Right lobe of liver (tissue), 6 donors: ENCODE measurements around the gene OR2T35. TPM values are rescaled to one million over a fixed set of nuclear protein-coding genes. Genes with fewer than 3 reads are reported as not detected.
"Not testable (repeated sequence)": the region's sequence is repeated elsewhere in the genome, so short reads cannot be mapped to it uniquely, and the experiment has no call there.

ENCODE experiments used
- ATAC-seq, 4 donors: fragments of 200-7000 bp; cut with Tn5 transposase; one replicate each; pipeline ENCODE4 v1.9.1; 2020; ENCODE audit warnings: mild to moderate bottlenecking in 4 of 4, moderate library complexity in 4 of 4
- DNase-seq, 3 donors: peaks; one replicate each; pipeline ENCODE4 v3.0.0-alpha.2; 2020
- H3K27ac ChIP-seq, 3 donors: fragments of 200-600 bp; one replicate each; pipeline ENCODE4 v1.8.0; 2022
- H3K27me3 ChIP-seq, 2 donors: fragments of 200-600 bp; one replicate each; pipeline ENCODE4 v1.8.0; 2022
- H3K36me3 ChIP-seq, 4 donors: fragments of 200-600 bp; sonication (generic) in 1 of 4; one replicate each; pipeline versions ENCODE4 v1.5.1 to v1.8.0; 2017 to 2022; ENCODE audit warnings: control low read depth in 1 of 4
- H3K4me1 ChIP-seq, 4 donors: fragments of 200-600 bp; sonication (generic) in 1 of 4; one replicate each; pipeline versions ENCODE4 v1.5.1 to v1.8.0; 2017 to 2022; ENCODE audit warnings: control low read depth in 1 of 4
- H3K4me3 ChIP-seq, 3 donors: fragments of 200-600 bp; one replicate each; pipeline ENCODE4 v1.8.0; 2022
- H3K9me3 ChIP-seq, 4 donors: fragments of 200-600 bp; sonication (generic) in 1 of 4; one replicate each; pipeline versions ENCODE4 v1.5.1 to v1.8.0; 2017 to 2022; ENCODE audit warnings: control low read depth in 1 of 4
- CTCF ChIP-seq, 4 donors: fragments of 200-600 bp in 3 of 4; fragments of 450-650 bp in 1 of 4; IDR thresholded peaks; one replicate each; pipeline versions ENCODE4 v1.5.1 to v1.8.0; 2016 to 2022; ENCODE audit warnings: antibody characterized with exemption in 4 of 4, mild to moderate bottlenecking in 2 of 4
- POLR2A ChIP-seq: fragments of 450-650 bp; IDR thresholded peaks from one replicate; pipeline ENCODE4 v1.6.1; 2017; ENCODE audit warnings: antibody characterized with exemption, mild to moderate bottlenecking
- WGBS: methylation state at CpG from one replicate; pipeline ENCODE4 v1.1.6; 2018; ENCODE audit warnings: low coverage, low lambda C conversion rate; ENCODE audit not compliant: insufficient coverage; ENCODE audit errors: missing lambda C conversion rate; 5-methylcytosine and 5-hydroxymethylcytosine counted together
- intact Hi-C, 2 donors: fragments of 100-400 bp; cut with DNase I; formaldehyde crosslinking; loops; one replicate each; pipeline versions ENCODE4 v1.11.2 to v1.14.1; 2022
- total RNA-seq, 6 experiments: library from RNA; depleted of rRNA in 2 of 6; stranded (reverse); fragments of >200 nt in 2 of 6; fragmentation: NEBNext Ultra II Directional in 3 of 6; extraction: Animal tissue kit (Norgen Biotek cat#: 25700) in 3 of 6; gene quantifications; one replicate each; pipeline versions ENCODE4 v1.1.0 to v1.2.4, GENCODE V29; 2016 to 2023
- donor health status: DM: no; HTN: yes; CAD: no.
- donor health status: DM: no; HTN: no; CAD: no.
- donor health status: DM: no; HTN: no; CAD: no.
- donor health status: DM: no; HTN: yes; CAD: no.
- donor health status: DM: no; HTN: yes; CAD: no.

The OR2T35 gene
- total RNA-seq, 6 experiments from 2014 or later = not detected

DNA sequence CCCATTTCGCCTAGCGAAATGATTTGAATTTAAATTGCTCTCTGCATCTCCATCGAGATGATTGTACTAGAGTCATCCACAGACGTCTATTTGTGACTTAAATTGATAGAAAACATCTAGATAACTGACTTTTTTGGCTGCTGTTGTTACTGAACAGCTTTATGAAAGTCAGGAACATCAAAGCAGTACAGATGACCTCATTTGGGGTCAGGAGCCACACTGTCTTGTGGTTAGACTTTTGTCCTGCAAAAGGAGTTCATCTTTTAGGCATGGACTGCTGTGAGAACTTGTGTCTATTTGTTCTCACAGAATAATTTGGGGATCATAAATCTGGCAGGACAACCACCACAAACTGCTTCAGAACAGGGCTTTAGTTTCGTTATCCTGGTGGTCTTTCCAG is 5.4 kb downstream of the OR2T35 start:
- H3K9me3 ChIP-seq, H3K27ac ChIP-seq, H3K27me3 ChIP-seq, H3K36me3 ChIP-seq, H3K4me1 ChIP-seq, intact Hi-C loops, ATAC-seq, H3K4me3 ChIP-seq, DNase-seq: not testable (repeated sequence)
- no CpG with 5 or more reads among the region's 5 CpGs for WGBS

- H3K9me3 ChIP-seq, H3K4me3 ChIP-seq, ATAC-seq, DNase-seq, H3K27ac ChIP-seq, H3K27me3 ChIP-seq, intact Hi-C loops, H3K36me3 ChIP-seq, H3K4me1 ChIP-seq: not testable (repeated sequence)
- 16% methylated on average over 3 of the region's 5 CpGs for WGBS
Observed at GRCh38 chr1:248636612-248637011, 8.5 kb downstream of the OR2T35 start.

GRCh38 chr1:248634991-248635390 is 10.1 kb downstream of the OR2T35 start, which contains the start of gene OR2T11:
Gene OR2T11 (minus strand): TSS chr1:248635091. CDS start chr1:248627128, 7,963 bp downstream.
- H3K27me3 ChIP-seq, intact Hi-C loops, H3K36me3 ChIP-seq, DNase-seq, H3K9me3 ChIP-seq, H3K27ac ChIP-seq, H3K4me1 ChIP-seq, H3K4me3 ChIP-seq: not testable (repeated sequence)
- ATAC-seq = peak in 3 of 4 donors; percentile 32 to 33 (median 33)
- WGBS = no CpG with 5 or more reads among the region's 2 CpGs

DNA sequence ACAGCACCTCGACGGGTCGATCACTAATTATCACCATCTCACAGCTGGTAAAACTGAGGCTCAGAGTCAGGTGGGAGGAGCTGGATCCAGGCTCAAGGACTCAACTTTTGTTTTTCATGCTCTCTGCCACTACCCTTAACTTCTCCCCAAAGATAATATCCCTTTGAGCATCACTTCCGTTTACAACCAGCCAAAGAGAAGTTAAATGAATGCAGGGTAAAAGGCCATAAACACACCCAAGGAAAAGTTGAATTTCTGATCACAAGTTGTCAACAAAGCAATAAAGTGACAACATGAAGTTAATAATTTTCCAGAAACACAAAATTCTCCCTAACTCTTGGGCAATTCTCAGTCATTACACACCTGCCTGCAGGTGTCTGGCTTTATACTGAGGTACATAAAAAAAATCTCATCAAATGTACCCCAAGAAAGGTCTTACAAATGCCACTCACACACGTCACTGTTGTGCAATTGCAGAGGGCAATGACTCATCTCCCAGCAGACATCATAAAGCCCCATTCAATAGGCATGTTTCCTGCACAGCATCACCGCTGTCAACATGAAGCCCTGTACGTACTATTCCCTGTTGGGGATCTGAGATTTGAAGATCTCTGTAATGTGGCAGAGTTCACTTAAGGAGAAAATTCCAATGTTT is 13.6 kb downstream of the OR2T35 start:
- 68% methylated on average over 7 of the region's 7 CpGs for WGBS
- no peaks in the 10 kb centered on the region for H3K9me3 ChIP-seq
- no peak for TF ChIP-seq POLR2A
- TF ChIP-seq CTCF (IDR thresholded peaks at IDR 0.05) = no peak
- ATAC-seq (no peak), DNase-seq (no peak)
- no peaks in the 10 kb centered on the region for H3K27me3 ChIP-seq
- H3K4me1 ChIP-seq = no peaks in the 10 kb centered on the region
- no peaks in the 10 kb centered on the region for H3K36me3 ChIP-seq
- no peak overlapping the region for H3K27ac ChIP-seq
- intact Hi-C loops = no loop called here
- no peak overlapping the region for H3K4me3 ChIP-seq

DNA sequence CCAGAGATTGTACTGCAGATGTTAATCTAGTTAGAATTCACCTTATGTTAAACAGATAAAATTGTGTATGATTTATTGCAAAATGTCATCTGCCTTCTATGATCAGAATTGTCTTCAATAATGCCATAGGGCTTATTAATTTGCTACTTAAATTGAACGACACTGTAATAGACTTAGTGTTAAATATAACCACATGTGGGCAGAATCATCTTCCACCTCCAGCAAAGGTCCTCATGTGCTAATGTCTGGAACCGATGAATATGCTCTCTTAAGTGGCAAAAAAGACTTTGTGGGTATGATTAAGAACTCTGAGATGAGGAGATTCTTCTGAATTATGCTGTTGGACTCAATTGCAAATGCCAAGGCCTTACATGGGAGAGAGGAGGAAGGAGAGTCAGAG is 14.5 kb downstream of the OR2T35 start:
- H3K4me3 ChIP-seq = no peak overlapping the region
- TF ChIP-seq POLR2A = no peak
- TF ChIP-seq CTCF (IDR thresholded peaks at IDR 0.05) = no peak
- intact Hi-C loops = no loop called here
- no peaks in the 10 kb centered on the region for H3K36me3 ChIP-seq
- H3K27ac ChIP-seq = no peak overlapping the region
- H3K27me3 ChIP-seq = no peaks in the 10 kb centered on the region
- ATAC-seq = no peak
- no peaks in the 10 kb centered on the region for H3K9me3 ChIP-seq
- 58% methylated on average over 2 of the region's 2 CpGs for WGBS
- DNase-seq = no peak
- no peaks in the 10 kb centered on the region for H3K4me1 ChIP-seq

DNA sequence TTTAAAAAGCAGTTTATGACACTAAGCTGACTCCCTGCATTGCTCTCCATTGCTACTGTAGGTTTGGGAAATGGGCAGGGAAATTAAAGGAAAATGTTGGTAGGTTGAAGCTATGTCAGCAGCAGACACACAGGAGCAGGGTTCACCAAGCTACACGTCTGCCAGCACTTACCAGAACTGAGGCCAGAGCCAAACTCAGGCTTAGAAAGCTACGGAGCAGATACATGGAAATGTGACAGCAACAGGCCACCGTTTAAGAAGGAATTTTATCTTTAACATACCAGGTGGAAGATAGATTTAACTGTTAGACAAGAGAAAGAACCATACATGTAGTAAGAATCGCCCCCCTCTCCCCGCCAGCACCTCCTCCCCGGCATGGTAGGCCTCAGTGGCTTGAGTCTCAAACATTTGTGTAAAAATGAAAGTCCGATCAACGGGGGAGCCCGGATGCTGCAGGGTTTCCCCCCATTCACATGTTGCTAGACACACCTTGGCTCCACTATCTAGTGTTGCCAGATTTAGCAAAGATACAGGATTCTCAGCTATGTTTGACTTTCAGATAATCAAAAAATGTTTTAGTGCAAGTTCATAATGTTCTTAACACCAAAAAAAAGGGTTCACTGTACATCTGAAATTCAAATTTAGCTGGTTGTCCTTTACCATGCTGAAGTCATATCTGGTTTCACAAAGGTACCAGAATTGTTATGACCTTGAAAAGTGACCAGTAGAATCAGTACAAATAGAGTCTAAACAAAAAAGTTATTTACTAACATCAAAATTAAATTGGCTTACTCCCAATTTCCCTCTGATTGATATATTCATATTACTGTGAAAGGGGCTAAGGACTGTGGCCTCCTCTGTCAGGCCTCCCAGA is 16.9 kb downstream of the OR2T35 start:
- DNase-seq = no peak
- Histone ChIP-seq H3K4me3 (no peak overlapping the region), H3K27me3 (no peaks in the 10 kb centered on the region), H3K9me3 (no peaks in the 10 kb centered on the region), H3K4me1 (no peaks in the 10 kb centered on the region), H3K27ac (no peak overlapping the region), H3K36me3 (no peaks in the 10 kb centered on the region)
- ATAC-seq = no peak
- TF ChIP-seq POLR2A (no peak), CTCF (IDR thresholded peaks at IDR 0.05) (no peak)
- 71% methylated on average over 5 of the region's 9 CpGs for WGBS
- intact Hi-C loops = loop anchor here in 1 of 2 donors (5.0 kb wide), 1 partner anchor 179 kb away; no protein-coding TSS in a partner anchor
